ENCODE results near the gene PARD3.
"Not testable (repeated sequence)": the region's sequence is repeated elsewhere in the genome, so short reads cannot be mapped to it uniquely, and the experiment has no call there.

Gene PARD3

GRCh38 chr10:34850036-34850435 is 34.9 kb upstream of the PARD3 start:
- H3K4me3 ChIP-seq (ENCODE audit: low read length, poor library complexity, severe bottlenecking): no peak overlapping the region
- no peak overlapping the region for H3K9ac ChIP-seq (ENCODE audit: low read depth, low read length, poor library complexity, severe bottlenecking)
- H3K4me1 ChIP-seq (ENCODE audit: insufficient read depth, low read length, poor library complexity, severe bottlenecking): no peaks in the 10 kb centered on the region
- H4K20me1 ChIP-seq (ENCODE audit: insufficient read depth, low read length, poor library complexity, severe bottlenecking): no peaks in the 10 kb centered on the region
- H3K36me3 ChIP-seq (ENCODE audit: insufficient read depth, low read length): no peaks in the 10 kb centered on the region
- H3K79me2 ChIP-seq (ENCODE audit: insufficient read depth, low read length): no peaks in the 10 kb centered on the region
- no peaks in the 10 kb centered on the region for H3K9me2 ChIP-seq (replicated peaks; ENCODE audit: low read depth, low read length)
- TF ChIP-seq EZH2phosphoT487 (IDR thresholded peaks at IDR 0.05; ENCODE audit: borderline replicate concordance): no peak
- TF ChIP-seq, protein P1, sequence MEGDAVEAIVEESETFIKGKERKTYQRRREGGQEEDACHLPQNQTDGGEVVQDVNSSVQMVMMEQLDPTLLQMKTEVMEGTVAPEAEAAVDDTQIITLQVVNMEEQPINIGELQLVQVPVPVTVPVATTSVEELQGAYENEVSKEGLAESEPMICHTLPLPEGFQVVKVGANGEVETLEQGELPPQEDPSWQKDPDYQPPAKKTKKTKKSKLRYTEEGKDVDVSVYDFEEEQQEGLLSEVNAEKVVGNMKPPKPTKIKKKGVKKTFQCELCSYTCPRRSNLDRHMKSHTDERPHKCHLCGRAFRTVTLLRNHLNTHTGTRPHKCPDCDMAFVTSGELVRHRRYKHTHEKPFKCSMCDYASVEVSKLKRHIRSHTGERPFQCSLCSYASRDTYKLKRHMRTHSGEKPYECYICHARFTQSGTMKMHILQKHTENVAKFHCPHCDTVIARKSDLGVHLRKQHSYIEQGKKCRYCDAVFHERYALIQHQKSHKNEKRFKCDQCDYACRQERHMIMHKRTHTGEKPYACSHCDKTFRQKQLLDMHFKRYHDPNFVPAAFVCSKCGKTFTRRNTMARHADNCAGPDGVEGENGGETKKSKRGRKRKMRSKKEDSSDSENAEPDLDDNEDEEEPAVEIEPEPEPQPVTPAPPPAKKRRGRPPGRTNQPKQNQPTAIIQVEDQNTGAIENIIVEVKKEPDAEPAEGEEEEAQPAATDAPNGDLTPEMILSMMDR (conservative IDR thresholded peaks at IDR 0.05; ENCODE audit: low read length): no peak
- H2AFZ ChIP-seq (ENCODE audit: low read length): no peak overlapping the region
- no peak overlapping the region for H3K4me2 ChIP-seq (ENCODE audit: low read depth, low read length, poor library complexity, severe bottlenecking)
- H3K27me3 ChIP-seq (ENCODE audit: insufficient read depth, low read length, poor library complexity, severe bottlenecking): no peaks in the 10 kb centered on the region
- H3F3A ChIP-seq (ENCODE audit: low read depth): no peaks in the 10 kb centered on the region
- no peaks in the 10 kb centered on the region for H3K9me3 ChIP-seq (ENCODE audit: insufficient read depth, low read depth, low read length)

- Histone ChIP-seq H3K9ac (ENCODE audit: low read depth, low read length, poor library complexity, severe bottlenecking) (no peak overlapping the region), H3K27me3 (ENCODE audit: insufficient read depth, low read length, poor library complexity, severe bottlenecking) (no peaks in the 10 kb centered on the region), H3F3A (ENCODE audit: low read depth) (no peaks in the 10 kb centered on the region), H3K9me3 (ENCODE audit: insufficient read depth, low read depth, low read length) (no peaks in the 10 kb centered on the region), H3K79me2 (ENCODE audit: insufficient read depth, low read length) (no peaks in the 10 kb centered on the region), H3K4me1 (ENCODE audit: insufficient read depth, low read length, poor library complexity, severe bottlenecking) (no peaks in the 10 kb centered on the region), H2AFZ (ENCODE audit: low read length) (no peak overlapping the region), H4K20me1 (ENCODE audit: insufficient read depth, low read length, poor library complexity, severe bottlenecking) (no peaks in the 10 kb centered on the region), H3K36me3 (ENCODE audit: insufficient read depth, low read length) (no peaks in the 10 kb centered on the region), H3K9me2 (replicated peaks; ENCODE audit: low read depth, low read length) (no peaks in the 10 kb centered on the region), H3K4me2 (ENCODE audit: low read depth, low read length, poor library complexity, severe bottlenecking) (no peak overlapping the region), H3K4me3 (ENCODE audit: low read length, poor library complexity, severe bottlenecking) (no peak overlapping the region)
- TF ChIP-seq EZH2phosphoT487 (IDR thresholded peaks at IDR 0.05; ENCODE audit: borderline replicate concordance): no peak
- TF ChIP-seq, protein P1 (conservative IDR thresholded peaks at IDR 0.05; ENCODE audit: low read length): no peak
Measured at GRCh38 chr10:34845070-34845469, 30.0 kb upstream of the PARD3 start.

- Histone ChIP-seq H3K4me1 (ENCODE audit: insufficient read depth, low read length, poor library complexity, severe bottlenecking) (no peaks in the 10 kb centered on the region), H3F3A (ENCODE audit: low read depth) (no peaks in the 10 kb centered on the region), H3K27me3 (ENCODE audit: insufficient read depth, low read length, poor library complexity, severe bottlenecking) (no peaks in the 10 kb centered on the region), H3K79me2 (ENCODE audit: insufficient read depth, low read length) (no peaks in the 10 kb centered on the region), H2AFZ (ENCODE audit: low read length) (no peak overlapping the region), H3K9ac (ENCODE audit: low read depth, low read length, poor library complexity, severe bottlenecking) (no peak overlapping the region), H3K36me3 (ENCODE audit: insufficient read depth, low read length) (no peaks in the 10 kb centered on the region), H3K9me2 (replicated peaks; ENCODE audit: low read depth, low read length) (no peaks in the 10 kb centered on the region), H3K9me3 (ENCODE audit: insufficient read depth, low read depth, low read length) (no peaks in the 10 kb centered on the region), H3K4me2 (ENCODE audit: low read depth, low read length, poor library complexity, severe bottlenecking) (no peak overlapping the region), H4K20me1 (ENCODE audit: insufficient read depth, low read length, poor library complexity, severe bottlenecking) (no peaks in the 10 kb centered on the region), H3K4me3 (ENCODE audit: low read length, poor library complexity, severe bottlenecking) (no peak overlapping the region)
- no peak for TF ChIP-seq EZH2phosphoT487 (IDR thresholded peaks at IDR 0.05; ENCODE audit: borderline replicate concordance)
- TF ChIP-seq, protein P1 (conservative IDR thresholded peaks at IDR 0.05; ENCODE audit: low read length): no peak
Measured at GRCh38 chr10:34844448-34844847, 29.4 kb upstream of the PARD3 start.

GRCh38 chr10:34843470-34843869 is 28.4 kb upstream of the PARD3 start:
- H3K9ac ChIP-seq (ENCODE audit: low read depth, low read length, poor library complexity, severe bottlenecking); H3F3A ChIP-seq (ENCODE audit: low read depth); H3K36me3 ChIP-seq (ENCODE audit: insufficient read depth, low read length); H3K4me1 ChIP-seq (ENCODE audit: insufficient read depth, low read length, poor library complexity, severe bottlenecking); H3K27me3 ChIP-seq (ENCODE audit: insufficient read depth, low read length, poor library complexity, severe bottlenecking); H3K9me2 ChIP-seq (replicated peaks; ENCODE audit: low read depth, low read length); H2AFZ ChIP-seq (ENCODE audit: low read length); H3K4me3 ChIP-seq (ENCODE audit: low read length, poor library complexity, severe bottlenecking); H3K79me2 ChIP-seq (ENCODE audit: insufficient read depth, low read length); H3K9me3 ChIP-seq (ENCODE audit: insufficient read depth, low read depth, low read length); H4K20me1 ChIP-seq (ENCODE audit: insufficient read depth, low read length, poor library complexity, severe bottlenecking); H3K4me2 ChIP-seq (ENCODE audit: low read depth, low read length, poor library complexity, severe bottlenecking): not testable (repeated sequence)

Data from Loucy (cell line).